ENCODE results near the gene C1orf122. TPM values are rescaled to one million over a fixed set of nuclear protein-coding genes. Genes with fewer than 3 reads are reported as not detected.

The C1orf122 gene
- total and polyA plus RNA-seq, 4 donors: 4.5 to 45.1 (median 18.2) TPM

GRCh38 chr1:37761416-37762095, 46.0 kb upstream of the C1orf122 start:
- no peak overlapping the region for H3K27ac ChIP-seq (ENCODE audit: low read depth in 1 of 2, low read length in 2 of 2)
- WGBS: 52% methylated on average over 68 of the region's 68 CpGs
- peaks cover 0 to 26% (median 6%) of the 10 kb centered on the region in 4 donors for H3K27me3 ChIP-seq (ENCODE audit: control insufficient read depth in 4 of 4, insufficient read depth in 4 of 4, low read length in 3 of 4)
- no peak overlapping the region for H3K4me3 ChIP-seq (ENCODE audit: low read depth in 1 of 3, low read length in 3 of 3)
- TF ChIP-seq FOXA1 (IDR thresholded peaks at IDR 0.05) (no peak), JUND (IDR thresholded peaks at IDR 0.05) (no peak), TAF1 (conservative IDR thresholded peaks at IDR 0.05) (no peak), ZBTB33 (IDR thresholded peaks at IDR 0.05) (no peak), RXRA (IDR thresholded peaks at IDR 0.05) (no peak), MAX (IDR thresholded peaks at IDR 0.05) (no peak), FOXA2 (IDR thresholded peaks at IDR 0.05) (no peak), RAD21 (IDR thresholded peaks at IDR 0.05) (no peak), NR2F2 (IDR thresholded peaks at IDR 0.05) (no peak), HNF4A (conservative IDR thresholded peaks at IDR 0.05) (no peak), EGR1 (IDR thresholded peaks at IDR 0.05; ENCODE audit: low read depth in 2 of 2) (no peak), REST (IDR thresholded peaks at IDR 0.05) (no peak), HNF4G (IDR thresholded peaks at IDR 0.05) (no peak)
- no peaks in the 10 kb centered on the region for H3K36me3 ChIP-seq (ENCODE audit: control insufficient read depth in 4 of 4, insufficient read depth in 3 of 4, low read depth in 1 of 4, low read length in 3 of 4)
- H3K9ac ChIP-seq (ENCODE audit: low read depth in 1 of 2, low read length in 2 of 2): no peak overlapping the region
- H3K9me3 ChIP-seq (ENCODE audit: control insufficient read depth in 4 of 4, low read length in 3 of 4): peaks cover 0 to 3% (median 0%) of the 10 kb centered on the region in 4 donors
- no peak for DNase-seq (ENCODE audit: low spot score)
- peaks cover 0 to 3% (median 0%) of the 10 kb centered on the region in 4 donors for H3K4me1 ChIP-seq (ENCODE audit: control insufficient read depth in 4 of 4, insufficient read depth in 4 of 4, low read length in 3 of 4)

GRCh38 chr1:37762516-37762915, 45.1 kb upstream of the C1orf122 start:
- peaks cover 0 to 3% (median 0%) of the 10 kb centered on the region in 4 donors for H3K9me3 ChIP-seq (ENCODE audit: control insufficient read depth in 4 of 4, low read length in 3 of 4)
- TF ChIP-seq FOXA1 (IDR thresholded peaks at IDR 0.05) (no peak), YY1 (IDR thresholded peaks at IDR 0.05) (no peak), JUND (IDR thresholded peaks at IDR 0.05) (no peak), SP1 (IDR thresholded peaks at IDR 0.05) (no peak), FOXA2 (IDR thresholded peaks at IDR 0.05) (no peak), MAX (IDR thresholded peaks at IDR 0.05) (no peak)

More at GRCh38 chr1:37762516-37762915, 45.1 kb upstream of the C1orf122 start:
- WGBS: 56% methylated on average over 2 of the region's 2 CpGs
- H3K36me3 ChIP-seq (ENCODE audit: control insufficient read depth in 4 of 4, insufficient read depth in 3 of 4, low read depth in 1 of 4, low read length in 3 of 4): no peaks in the 10 kb centered on the region
- no peak for DNase-seq (ENCODE audit: low spot score)
- H3K9ac ChIP-seq (ENCODE audit: low read depth in 1 of 2, low read length in 2 of 2): no peak overlapping the region
- no peak overlapping the region for H3K27ac ChIP-seq (ENCODE audit: low read depth in 1 of 2, low read length in 2 of 2)
- H3K27me3 ChIP-seq (ENCODE audit: control insufficient read depth in 4 of 4, insufficient read depth in 4 of 4, low read length in 3 of 4): peaks cover 0 to 28% (median 9%) of the 10 kb centered on the region in 4 donors
- peaks cover 0 to 3% (median 0%) of the 10 kb centered on the region in 4 donors for H3K4me1 ChIP-seq (ENCODE audit: control insufficient read depth in 4 of 4, insufficient read depth in 4 of 4, low read length in 3 of 4)
- H3K4me3 ChIP-seq (ENCODE audit: low read depth in 1 of 3, low read length in 3 of 3): no peak overlapping the region
